GM23338 (cell line): Measurements from ENCODE around the gene STK11IP. TPM values are rescaled to one million over a fixed set of nuclear protein-coding genes. Genes with fewer than 3 reads are reported as not detected.

Experiments
- CTCF ChIP-seq, 2 experiments: fragments of 200-600 bp in 1 of 2; sonication (generic) in 1 of 2; conservative IDR thresholded peaks; 2 replicates each; pipeline versions ENCODE4 v1.5.1 to v1.6.1; 2016 to 2017; ENCODE audit warnings: antibody characterized with exemption in 2 of 2, low read depth in 2 of 2, mild to moderate bottlenecking in 2 of 2, moderate library complexity in 1 of 2
- EZH2 ChIP-seq: fragments of 200-600 bp; sonication (generic); IDR thresholded peaks from one replicate; pipeline ENCODE4 v1.8.0; 2017; ENCODE audit warnings: antibody characterized with exemption, mild to moderate bottlenecking, low read depth; ENCODE audit not compliant: unreplicated experiment
- NANOG ChIP-seq: IDR thresholded peaks from 2 replicates; pipeline ENCODE4 v1.6.1; 2016; ENCODE audit warnings: antibody characterized with exemption, borderline replicate concordance
- STAT1 ChIP-seq: IDR thresholded peaks from one replicate; pipeline ENCODE4 v1.6.1; 2016; ENCODE audit warnings: antibody characterized with exemption; ENCODE audit not compliant: unreplicated experiment
- ZNF331 ChIP-seq: fragments of 250-450 bp; sonication (Bioruptor Pico); IDR thresholded peaks from 2 replicates; pipeline ENCODE4 v1.5.0; 2020; ENCODE audit warnings: low read depth, mild to moderate bottlenecking, moderate library complexity
- ZNF462 ChIP-seq: fragments of 250-450 bp; sonication (Bioruptor Pico); IDR thresholded peaks from 2 replicates; pipeline ENCODE4 v1.5.0; 2020; ENCODE audit warnings: mild to moderate bottlenecking, moderate library complexity
- polyA plus RNA-seq: library from polyadenylated mRNA; unstranded; fragments of >200 nt; fragmentation: Nextera tagmentation; extraction: Ambion mirVana; gene quantifications from 2 replicates; pipeline ENCODE4 v1.2.1, GENCODE V29; 2016
- total RNA-seq: library from RNA; depleted of rRNA; stranded (reverse); fragments of >200 nt; shearing (Covaris generic); gene quantifications from 2 replicates; pipeline ENCODE4 v1.2.3, GENCODE V29; 2014

STK11IP gene
- total and polyA plus RNA-seq, 2 experiments from 2014 or later: 16.6 to 28.1 TPM

- TF ChIP-seq ZNF462 (CRISPR knock-in tag) (no peak), CTCF (conservative IDR thresholded peaks at IDR 0.05; ENCODE audit: low read depth in 2 of 2) (no peak), STAT1 (no peak), EZH2 (no peak), ZNF331 (CRISPR knock-in tag) (no peak), NANOG (no peak)
Measured at GRCh38 chr2:219575566-219576504, 21.8 kb upstream of the STK11IP start (continued).
